ENCODE data around the gene LRP2.
"Not testable (repeated sequence)": the region's sequence is repeated elsewhere in the genome, so short reads cannot be mapped to it uniquely, and the experiment has no call there.

Gene LRP2

GRCh38 chr2:169362118-169362893, at the start of gene LRP2:
Gene LRP2 (minus strand): TSS chr2:169362534. CDS start chr2:169362399, 135 bp downstream.
- peak; percentile 28 for DNase-seq

GRCh38 chr2:169406891-169407290, 44.6 kb upstream of the LRP2 start:
- DNase-seq = no peak

GRCh38 chr2:169399491-169399890, 37.2 kb upstream of the LRP2 start:
- not testable (repeated sequence) for DNase-seq

- DNase-seq = no peak
These were observed 35.4 kb upstream of the LRP2 start for GRCh38 chr2:169397697-169398096.

- DNase-seq = no peak
These were observed 33.6 kb upstream of the LRP2 start for GRCh38 chr2:169395821-169396374.

- no peak for DNase-seq
These were observed 30.8 kb upstream of the LRP2 start for GRCh38 chr2:169393068-169393590.

GRCh38 chr2:169391236-169391635, 28.9 kb upstream of the LRP2 start:
- DNase-seq = no peak

GRCh38 chr2:169388161-169388560, 25.8 kb upstream of the LRP2 start:
- no peak for DNase-seq

- DNase-seq = no peak
These were observed 24.4 kb upstream of the LRP2 start for GRCh38 chr2:169386722-169387121.

- no peak for DNase-seq
These were observed 22.5 kb upstream of the LRP2 start for GRCh38 chr2:169384816-169385215.

GRCh38 chr2:169372561-169372960, 10.2 kb upstream of the LRP2 start:
- no peak for DNase-seq

GRCh38 chr2:169366066-169366465, 3.7 kb upstream of the LRP2 start:
- DNase-seq = no peak

- peak; percentile 23 for DNase-seq
These were observed 2.7 kb upstream of the LRP2 start for GRCh38 chr2:169365029-169365480.

GRCh38 chr2:169363560-169364150, 1.3 kb upstream of the LRP2 start:
- DNase-seq = peak; percentile 45

- DNase-seq = no peak
These were observed 693 bp upstream of the LRP2 start for GRCh38 chr2:169362894-169363559.

- DNase-seq = peak; percentile 1
These were observed 622 bp downstream of the LRP2 start for GRCh38 chr2:169361706-169362117.

GRCh38 chr2:169360984-169361705, 1.2 kb downstream of the LRP2 start:
- DNase-seq = no peak

- no peak for DNase-seq
These were observed 4.3 kb downstream of the LRP2 start for GRCh38 chr2:169358016-169358415.

- no peak for DNase-seq
These were observed 8.1 kb downstream of the LRP2 start for GRCh38 chr2:169354244-169354643.

GRCh38 chr2:169351725-169352124, 10.6 kb downstream of the LRP2 start:
- DNase-seq = no peak

- no peak for DNase-seq
These were observed 12.8 kb downstream of the LRP2 start for GRCh38 chr2:169349535-169349934.

- no peak for DNase-seq
These were observed 13.9 kb downstream of the LRP2 start for GRCh38 chr2:169348321-169349024.
